ENCODE measurements around the gene HOTAIR.

HOTAIR gene

GRCh38 chr12:53944907-53945847, 29.6 kb downstream of the HOTAIR start:
- no peak for DNase-seq (ENCODE audit: low read depth)

GRCh38 chr12:53944209-53944608, 30.5 kb downstream of the HOTAIR start:
- DNase-seq (ENCODE audit: low read depth) = no peak

- DNase-seq (ENCODE audit: low read depth) = no peak
These were observed 32.2 kb downstream of the HOTAIR start for GRCh38 chr12:53942467-53942997.

GRCh38 chr12:53941750-53942149, 33.0 kb downstream of the HOTAIR start:
- DNase-seq (ENCODE audit: low read depth) = no peak

GRCh38 chr12:53941187-53941586, 33.6 kb downstream of the HOTAIR start:
- DNase-seq (ENCODE audit: low read depth) = no peak

GRCh38 chr12:53940443-53941014, 34.2 kb downstream of the HOTAIR start:
- no peak for DNase-seq (ENCODE audit: low read depth)

GRCh38 chr12:53939141-53940108, 35.3 kb downstream of the HOTAIR start:
- DNase-seq (ENCODE audit: low read depth) = no peak

- DNase-seq (ENCODE audit: low read depth) = peak; percentile 96
These were observed 36.2 kb downstream of the HOTAIR start, which contains the start of gene HOXC13 for GRCh38 chr12:53938326-53939140. Gene HOXC13 (plus strand): TSS chr12:53938831. CDS start chr12:53938907, 76 bp downstream.

- DNase-seq (ENCODE audit: low read depth) = no peak
These were observed 37.0 kb downstream of the HOTAIR start for GRCh38 chr12:53937596-53938325.

GRCh38 chr12:53937099-53937498, 37.7 kb downstream of the HOTAIR start:
- no peak for DNase-seq (ENCODE audit: low read depth)

GRCh38 chr12:53935383-53936341, 39.1 kb downstream of the HOTAIR start:
- DNase-seq (ENCODE audit: low read depth) = no peak

- no peak for DNase-seq (ENCODE audit: low read depth)
These were observed 41.8 kb downstream of the HOTAIR start for GRCh38 chr12:53932915-53933314.

GRCh38 chr12:53931844-53932581, 42.7 kb downstream of the HOTAIR start:
- no peak for DNase-seq (ENCODE audit: low read depth)

- no peak for DNase-seq (ENCODE audit: low read depth)
These were observed 44.0 kb downstream of the HOTAIR start for GRCh38 chr12:53930591-53931255.

GRCh38 chr12:53929527-53929926, 45.2 kb downstream of the HOTAIR start:
- DNase-seq (ENCODE audit: low read depth) = no peak

- DNase-seq (ENCODE audit: low read depth) = no peak
These were observed 46.5 kb downstream of the HOTAIR start for GRCh38 chr12:53928054-53928835.
